Stimulated activated CD4-positive, alpha-beta T cell treated with anti-CD3 and anti-CD28 coated beads, Interleukin-1b, Interleukin-23, amount 100 ng/mL, for 4 hours (primary cell): ENCODE measurements around the gene TMEM14A.
A peak's percentile ranks its signal among the peaks of the same experiment; 100 is the strongest.
"Not testable (repeated sequence)": the region's sequence is repeated elsewhere in the genome, so short reads cannot be mapped to it uniquely, and the experiment has no call there.

Source experiments
- DNase-seq, 2 donors: peaks; one replicate each; pipeline ENCODE4 v3.0.0-alpha.2; 2020; ENCODE audit warnings: low read depth in 2 of 2

The TMEM14A gene

DNA sequence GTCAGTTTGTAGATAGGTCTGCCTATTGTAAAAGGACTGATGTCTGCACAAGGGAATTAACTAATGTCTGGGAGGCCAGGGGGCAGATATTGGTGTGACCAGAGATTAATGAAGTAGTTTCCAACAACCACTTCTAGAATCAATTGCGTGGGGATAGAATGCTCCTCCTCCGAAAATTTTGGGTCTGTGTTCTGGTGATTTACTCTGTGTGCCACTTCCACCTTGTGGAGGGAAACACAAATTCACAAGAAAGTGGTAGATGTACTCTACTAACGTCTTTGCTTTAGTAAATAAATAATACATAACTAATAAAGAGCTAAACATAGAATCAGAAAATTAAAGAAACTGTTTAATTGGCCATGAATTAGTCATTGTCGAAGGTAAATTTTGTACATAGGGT is 25.5 kb downstream of the TMEM14A start:
- no peak for DNase-seq

DNA sequence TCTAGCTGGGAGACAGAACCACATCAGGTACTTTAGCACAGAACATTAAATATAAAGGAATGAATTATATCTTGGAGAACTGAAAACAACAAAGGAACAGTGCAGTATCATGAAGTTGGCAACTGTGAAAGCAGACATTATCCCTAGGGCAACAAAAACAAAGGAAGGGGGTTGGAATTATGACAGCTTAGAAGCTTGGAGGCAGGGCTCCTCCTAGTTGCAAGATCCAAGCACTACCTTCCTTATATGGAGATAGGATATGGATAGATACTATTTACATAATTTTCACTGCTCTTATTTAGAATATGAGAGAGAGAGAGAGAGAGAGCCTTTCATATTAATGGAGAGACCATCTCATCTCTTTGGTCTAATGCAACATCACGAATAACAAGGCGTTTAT is 27.0 kb downstream of the TMEM14A start:
- DNase-seq = no peak

DNA sequence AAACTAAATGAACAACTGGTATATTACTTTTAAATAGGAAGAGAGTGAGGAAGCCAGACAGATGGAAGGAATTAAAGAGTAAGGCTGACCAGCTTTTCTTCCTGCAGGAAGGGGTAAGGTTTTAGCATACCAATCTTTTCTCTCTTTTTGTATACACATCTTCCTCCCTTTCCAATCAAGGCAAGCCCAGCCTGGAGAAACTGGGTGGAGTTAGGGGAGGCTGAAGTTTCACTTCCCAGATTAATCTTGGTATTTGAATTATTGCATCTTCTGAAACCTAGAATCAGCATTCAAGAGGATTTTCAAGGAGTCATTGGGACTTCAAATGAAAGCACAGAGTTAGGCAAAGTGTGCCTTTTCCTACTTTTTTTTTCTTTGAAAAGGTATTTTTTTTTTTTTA is 33.1 kb downstream of the TMEM14A start:
- DNase-seq = no peak

DNA sequence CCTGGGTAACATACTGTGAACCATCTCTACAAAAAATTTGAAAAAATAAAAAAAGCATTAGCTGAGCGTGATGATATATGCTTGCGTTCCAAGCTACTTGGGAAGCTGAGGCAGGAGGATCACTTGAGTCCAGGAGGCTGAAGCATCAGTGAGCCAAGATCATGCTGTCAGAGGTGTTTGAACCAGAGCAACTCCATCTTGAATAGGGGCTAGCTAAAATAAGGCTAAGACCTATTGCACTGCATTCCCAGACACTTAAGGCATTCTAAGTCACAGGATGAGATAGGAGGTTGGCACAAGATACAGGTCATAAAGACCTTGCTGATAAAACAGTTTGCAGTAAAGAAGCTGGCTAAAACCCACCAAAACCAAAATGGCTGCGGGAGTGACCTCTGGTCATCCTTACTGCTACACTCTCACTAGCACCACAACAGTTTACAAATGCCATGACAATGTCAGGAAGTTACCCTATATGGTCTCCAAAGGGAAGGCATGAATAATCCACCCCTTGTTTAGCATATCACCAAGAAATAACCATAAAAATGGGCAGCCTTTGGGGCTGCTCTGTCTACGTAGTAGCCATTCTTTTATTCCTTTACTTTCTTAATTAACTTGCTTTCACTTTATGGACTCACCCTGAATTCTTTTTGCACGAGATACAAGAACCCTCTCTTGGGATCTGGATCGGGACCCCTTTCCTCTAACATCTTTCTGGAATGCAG is 34.0 kb downstream of the TMEM14A start:
- DNase-seq = not testable (repeated sequence)

DNA sequence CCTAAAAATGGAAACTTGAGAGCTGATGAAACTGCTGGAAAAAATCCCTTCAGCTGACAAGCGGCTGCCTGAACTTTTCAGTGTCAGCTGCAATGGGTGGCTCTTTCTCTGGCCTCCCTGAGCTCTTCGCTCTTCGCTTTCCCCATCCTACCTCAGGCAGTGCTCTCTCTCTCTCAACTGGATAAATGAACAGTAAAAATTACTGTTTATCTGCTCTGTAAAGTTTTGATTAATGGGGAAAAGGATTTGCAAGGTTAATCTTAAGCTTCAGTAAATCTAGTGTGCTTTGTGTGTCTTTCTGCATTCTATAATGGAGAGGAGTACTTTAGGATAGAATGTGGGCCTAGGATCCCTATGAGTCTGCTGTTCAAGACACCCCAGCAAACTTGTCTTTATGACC is 35.1 kb downstream of the TMEM14A start:
- DNase-seq = no peak

DNA sequence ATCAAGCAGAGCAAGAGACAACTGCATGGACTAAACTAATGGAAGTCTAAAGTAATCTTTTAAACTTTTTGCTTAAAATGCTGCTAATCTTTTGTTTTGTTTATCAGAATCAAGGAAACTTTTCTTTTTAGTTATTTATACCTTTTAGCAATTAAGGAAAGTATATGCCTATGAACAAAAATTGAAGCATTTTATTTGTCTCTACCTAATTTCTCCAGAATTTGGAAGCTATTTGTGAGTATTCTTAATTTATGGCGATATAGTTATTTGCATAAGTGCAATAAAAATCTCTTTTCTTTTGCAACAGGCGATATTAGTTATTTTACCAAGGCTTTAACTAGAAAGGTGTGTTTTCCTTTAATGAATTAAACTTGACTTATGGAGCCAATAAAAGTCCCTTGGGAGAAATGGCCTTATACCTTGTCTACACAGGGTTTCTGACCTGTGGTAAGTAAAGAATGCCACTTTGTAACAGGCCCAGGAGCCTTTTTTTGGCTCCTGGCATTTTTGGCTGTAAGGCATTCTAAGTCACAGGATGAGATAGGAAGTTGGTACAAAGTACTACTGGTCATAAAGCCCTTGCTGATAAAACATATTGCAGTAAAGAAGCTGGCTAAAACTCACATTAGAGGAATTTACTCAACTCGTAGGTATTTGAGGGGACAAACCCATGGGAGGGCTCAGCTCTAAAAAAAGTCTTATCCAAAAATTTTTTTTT is 37.2 kb downstream of the TMEM14A start:
- no peak for DNase-seq

DNA sequence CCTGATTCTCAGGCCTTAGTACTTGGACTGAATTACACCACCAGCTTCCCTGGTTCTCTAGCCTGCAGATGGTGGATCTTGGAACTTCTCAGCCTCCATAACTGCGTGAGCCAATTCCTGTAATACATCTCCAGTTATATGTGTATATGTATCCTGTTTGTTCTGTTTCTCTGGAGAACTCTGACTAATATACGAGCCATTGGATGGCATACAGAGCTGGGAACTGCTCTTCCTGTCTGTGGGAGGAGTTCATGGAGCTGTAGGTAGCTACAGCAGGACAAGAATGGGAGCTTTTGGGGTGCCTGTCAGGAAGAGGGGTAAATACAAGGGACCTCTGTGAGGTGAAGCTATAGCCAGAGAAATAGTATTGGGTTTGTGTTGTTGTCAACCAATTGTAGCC is 41.2 kb downstream of the TMEM14A start:
- no peak for DNase-seq

DNA sequence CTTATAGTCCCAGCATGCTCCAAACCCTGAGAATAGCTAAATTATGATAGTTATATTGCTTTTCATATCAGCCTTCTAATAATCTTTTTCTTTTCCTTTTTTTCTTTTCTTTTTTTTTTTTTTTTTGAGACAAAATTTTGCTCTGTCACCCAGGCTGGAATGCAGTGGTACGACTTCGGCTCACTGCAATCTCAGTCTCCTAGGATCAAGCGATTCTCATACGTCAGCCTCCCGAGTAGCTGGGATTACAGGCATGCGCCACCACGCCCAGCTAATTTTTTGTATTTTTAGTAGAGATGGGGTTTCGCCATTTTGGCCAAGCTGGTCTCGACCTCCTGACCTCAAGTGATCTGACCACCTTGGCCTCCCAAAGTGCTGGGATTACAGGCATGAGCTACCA is 43.8 kb downstream of the TMEM14A start:
- DNase-seq = not testable (repeated sequence)

DNA sequence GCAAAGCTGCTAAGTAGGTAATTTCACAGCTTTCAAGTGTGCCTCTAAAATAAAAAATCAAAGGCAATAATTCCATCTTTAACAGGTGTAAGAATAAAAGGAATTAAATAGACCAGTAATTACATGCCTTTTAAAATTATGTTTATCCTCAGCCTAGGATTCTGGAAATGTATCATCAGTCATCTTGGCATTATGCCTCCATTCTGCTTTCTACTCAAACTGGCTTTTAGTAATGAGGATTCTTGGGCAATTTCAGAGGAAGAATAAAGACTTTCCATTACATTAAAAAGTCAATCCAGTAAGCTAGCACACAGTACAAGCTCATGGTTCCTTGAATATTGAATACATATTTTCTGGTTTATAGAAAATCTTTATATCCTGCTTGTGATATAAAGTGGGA is 47.6 kb downstream of the TMEM14A start:
- DNase-seq = no peak

DNA sequence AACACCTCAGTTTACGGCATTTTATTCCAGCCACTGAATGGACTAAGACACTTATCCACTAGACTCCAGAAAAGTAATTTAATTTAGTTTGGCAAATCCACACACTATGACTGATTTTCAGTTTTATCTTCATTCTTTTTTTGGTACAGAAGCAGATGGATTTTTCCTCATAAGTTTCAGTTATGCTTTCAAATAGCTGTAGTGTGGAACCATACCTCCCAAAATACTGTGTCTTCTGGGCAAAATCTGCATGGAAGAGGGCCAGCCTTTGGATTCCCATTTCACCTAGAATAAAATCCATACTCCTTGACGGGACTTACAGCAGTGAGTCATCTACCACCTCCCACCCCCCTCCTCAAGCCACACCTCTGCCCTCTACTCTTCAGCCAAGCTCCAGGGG is 49.4 kb downstream of the TMEM14A start:
- no peak for DNase-seq

DNA sequence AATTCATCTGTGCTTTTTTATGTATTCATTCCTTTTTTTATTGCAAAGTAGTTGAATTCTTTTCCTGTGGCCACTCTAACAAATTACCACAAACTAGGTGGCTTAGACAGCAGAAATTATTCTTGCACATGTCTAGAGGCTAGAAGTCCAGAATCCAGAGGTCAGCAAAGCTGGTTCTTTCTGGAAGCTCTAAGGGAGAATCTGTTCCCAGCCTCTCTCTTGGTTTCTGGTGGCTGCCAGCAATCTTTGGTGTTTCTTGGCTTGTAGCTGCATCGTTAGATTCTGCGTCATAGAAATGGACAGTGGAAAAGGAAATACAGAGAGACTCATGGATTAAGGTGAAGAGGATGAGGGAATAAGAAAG is 53.1 kb downstream of the TMEM14A start:
- no peak for DNase-seq

DNA sequence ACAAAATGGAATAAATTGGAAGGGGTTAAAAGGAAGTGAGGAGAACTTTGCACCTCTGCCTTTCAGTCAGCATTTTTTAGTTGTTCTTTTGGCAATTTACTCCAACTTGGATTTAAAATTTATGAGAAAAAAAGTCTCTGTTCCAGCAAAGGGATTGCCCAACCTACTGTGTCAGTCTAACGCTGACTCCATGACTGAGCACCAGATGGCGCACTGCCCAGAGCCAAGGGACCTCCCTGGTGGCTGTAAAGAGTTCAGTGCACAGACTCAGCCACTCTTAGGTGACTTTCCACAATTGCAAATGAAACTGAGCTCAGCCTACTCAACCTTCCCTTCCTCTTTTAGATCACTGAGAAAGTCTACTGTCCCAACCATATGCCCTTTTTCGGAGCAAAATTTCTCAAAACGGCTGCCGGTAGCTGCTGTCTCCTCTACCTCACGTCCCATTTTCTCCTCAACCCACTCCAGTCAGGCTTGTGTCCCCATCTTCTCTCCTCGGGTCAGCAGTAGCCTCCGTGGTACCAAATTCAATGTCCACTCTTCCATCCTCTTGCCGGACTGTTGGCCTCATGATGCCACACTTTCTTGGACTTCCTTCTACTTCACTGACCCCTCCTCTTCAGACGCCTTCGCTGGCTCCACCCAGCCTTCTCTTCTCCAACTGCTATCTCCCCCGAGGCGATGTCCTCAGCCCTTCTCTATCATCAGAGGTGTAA is 53.7 kb downstream of the TMEM14A start:
- peak; percentile 23 to 39 for DNase-seq

DNA sequence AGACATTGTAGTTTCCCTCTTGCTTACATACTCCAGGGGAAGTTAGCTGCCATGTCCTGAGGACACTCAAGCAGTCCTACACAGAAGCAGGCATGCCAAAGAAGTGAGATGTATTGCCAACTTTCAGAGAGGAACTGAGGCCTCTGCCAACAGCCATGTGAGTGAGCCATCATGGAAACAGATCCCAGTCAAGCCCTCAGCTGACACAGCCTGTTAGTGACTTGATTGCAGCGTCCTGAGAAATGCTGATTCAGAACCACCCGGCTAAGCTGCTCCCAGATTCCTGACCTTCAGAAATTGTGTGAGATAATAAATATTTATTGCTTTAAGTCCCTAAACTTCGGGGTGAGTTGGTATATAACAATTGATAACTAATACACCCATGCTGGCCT is 54.2 kb downstream of the TMEM14A start:
- DNase-seq = no peak

DNA sequence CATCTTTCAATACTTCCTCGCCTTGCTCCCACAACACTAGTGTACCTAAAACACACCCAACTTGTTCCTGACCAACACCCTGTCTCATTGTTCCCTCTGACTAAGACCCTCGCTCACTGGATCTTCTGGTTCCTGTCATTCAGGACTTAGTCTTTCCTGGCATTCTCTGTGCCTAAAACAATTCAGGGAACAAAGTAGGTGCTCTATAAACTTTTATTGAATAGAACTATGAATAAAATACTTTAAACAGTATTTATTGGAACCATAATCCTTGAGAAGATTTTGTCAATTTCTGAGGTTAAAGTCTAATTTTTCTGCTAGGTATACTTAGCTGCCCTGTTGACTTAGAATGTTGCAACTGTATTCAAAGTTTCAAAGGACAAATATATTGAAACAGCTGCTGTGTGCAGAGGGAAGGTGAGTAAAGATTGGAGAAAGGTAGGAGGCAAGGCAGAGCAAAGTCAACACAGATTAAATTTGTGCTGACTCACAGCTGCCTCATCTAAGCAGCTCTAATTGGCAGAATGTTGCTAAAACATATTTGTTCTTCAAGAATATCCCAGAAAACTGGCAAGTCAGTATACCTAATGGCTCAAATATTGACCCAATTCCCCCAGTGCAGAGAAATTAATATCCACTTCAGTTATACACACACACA is 54.8 kb downstream of the TMEM14A start:
- no peak for DNase-seq

DNA sequence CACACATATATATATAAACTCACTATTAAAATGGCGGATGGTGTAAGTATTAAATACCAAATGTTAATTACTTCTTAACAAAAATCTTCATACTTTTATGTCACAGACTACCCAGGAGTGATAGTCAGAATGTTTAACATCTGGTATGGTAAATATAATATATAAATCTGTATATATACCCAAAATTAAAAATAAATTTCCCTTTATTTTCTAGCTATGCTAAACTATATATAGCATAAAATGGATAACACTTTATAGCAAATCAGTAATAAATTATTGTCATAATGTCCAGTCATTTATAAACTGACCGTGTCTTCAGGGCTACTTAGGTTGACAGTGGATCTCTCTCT is 55.3 kb downstream of the TMEM14A start:
- DNase-seq = no peak

DNA sequence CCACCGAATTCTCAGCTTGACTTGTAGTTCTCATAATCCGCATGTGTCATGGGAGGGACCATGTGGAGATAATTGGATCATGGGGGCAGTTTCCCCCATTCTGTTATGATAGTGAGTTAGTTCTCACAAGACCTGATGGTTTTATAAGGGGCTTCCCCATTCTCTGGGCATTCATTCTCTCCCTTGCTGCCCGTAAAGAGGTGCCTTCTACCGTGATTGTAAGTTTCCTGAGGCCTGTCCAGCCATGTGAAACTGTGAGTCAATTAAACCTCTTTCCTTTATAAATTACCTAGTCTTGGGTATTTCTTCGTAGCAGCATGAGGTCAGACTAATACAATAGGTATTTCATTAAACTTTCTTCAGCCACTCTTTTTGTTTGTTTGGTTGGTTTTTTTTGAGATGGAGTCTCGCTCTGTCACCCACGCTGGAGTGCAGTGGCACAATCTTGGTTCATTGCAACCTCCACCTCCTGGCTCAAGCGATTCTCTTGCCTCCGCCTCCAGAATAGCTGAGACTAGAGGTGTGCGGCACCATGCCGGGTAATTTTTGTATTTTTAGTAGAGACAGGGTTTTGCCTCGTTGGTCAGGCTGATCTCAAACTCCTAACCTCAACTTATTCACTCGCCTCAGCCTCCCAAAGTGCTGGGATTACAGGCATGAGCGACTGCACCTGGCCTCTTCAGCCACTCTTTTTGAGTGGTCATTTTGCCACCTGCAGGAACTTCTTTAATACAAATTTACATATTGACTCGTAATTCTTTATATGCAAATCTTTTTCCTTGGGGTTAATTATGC is 56.0 kb downstream of the TMEM14A start:
- no peak for DNase-seq

DNA sequence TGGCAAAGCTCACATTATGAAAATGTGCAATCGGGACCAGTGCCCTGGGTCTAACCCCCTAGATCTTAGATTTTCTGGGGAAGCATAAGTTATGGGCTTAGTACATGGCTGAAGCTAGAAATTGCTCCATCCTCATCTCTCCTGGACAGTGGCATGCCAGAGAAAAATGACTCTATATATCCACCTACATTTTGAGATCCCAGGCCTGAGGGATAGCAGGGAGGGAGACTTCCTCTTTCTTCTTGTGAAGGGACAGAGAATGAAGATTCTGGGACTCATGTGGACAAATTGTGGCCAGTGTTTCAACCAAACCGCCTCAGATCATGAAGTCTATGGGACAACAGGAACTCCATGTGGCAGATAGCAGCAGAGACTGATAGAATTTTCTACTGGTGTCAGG is 57.0 kb downstream of the TMEM14A start:
- no peak for DNase-seq

DNA sequence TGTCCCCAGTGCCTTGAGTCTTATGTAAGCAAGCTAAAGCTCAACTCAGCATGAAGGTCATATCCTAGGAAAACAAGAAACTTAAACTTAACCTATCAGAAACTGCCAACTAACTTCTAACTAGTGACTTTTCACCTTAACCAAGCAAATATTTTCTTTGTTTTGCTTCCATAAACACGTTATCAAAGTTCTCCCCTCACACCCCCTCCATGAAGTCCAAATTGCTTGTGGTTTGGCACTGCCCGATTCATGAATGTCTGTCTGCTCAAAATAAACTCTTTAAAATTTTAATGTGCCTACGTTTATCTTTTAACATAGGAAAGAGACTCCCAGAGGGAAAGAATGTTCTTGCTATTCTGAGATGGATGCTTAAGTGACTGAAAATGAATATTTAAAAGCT is 57.5 kb downstream of the TMEM14A start:
- DNase-seq = no peak

DNA sequence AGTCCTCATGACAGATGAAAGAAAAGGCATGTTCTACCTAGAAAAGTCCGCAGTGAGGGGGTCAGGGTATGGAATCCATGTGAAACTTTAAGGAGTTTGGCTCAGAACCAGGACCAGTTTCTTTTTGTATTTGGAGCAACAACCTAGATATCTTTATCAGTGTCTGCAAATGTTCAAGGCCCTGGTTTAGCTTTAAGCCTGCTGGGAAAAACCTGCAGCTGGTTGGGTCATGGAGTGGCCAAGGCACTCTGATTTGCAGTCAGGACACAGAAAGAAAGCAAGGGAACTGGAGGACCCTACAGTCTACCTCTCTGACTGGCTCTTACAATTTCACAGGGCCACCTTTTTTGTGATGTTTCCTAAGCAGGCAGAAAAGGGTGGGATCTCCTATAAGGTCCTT is 58.7 kb downstream of the TMEM14A start:
- no peak for DNase-seq

DNA sequence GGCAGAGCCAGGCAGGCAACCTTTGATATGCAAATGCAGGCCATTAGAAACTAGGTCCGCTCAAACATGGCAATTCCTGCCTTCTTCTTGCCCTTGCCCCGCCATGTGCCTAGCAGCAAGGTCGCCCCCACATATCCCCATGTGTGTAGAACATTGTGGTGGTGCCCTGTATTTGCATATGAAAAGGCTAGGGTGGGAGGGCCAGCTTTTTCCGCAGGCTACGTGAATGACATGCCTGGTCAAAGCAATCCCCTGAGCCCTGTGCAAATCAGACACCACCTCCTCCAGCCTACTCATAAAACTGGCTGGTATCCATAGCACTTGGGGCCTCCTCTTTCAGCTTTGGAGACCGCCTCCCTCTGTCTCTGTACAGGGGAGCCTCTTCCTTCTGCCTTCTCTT is 60.8 kb downstream of the TMEM14A start:
- DNase-seq = no peak

DNA sequence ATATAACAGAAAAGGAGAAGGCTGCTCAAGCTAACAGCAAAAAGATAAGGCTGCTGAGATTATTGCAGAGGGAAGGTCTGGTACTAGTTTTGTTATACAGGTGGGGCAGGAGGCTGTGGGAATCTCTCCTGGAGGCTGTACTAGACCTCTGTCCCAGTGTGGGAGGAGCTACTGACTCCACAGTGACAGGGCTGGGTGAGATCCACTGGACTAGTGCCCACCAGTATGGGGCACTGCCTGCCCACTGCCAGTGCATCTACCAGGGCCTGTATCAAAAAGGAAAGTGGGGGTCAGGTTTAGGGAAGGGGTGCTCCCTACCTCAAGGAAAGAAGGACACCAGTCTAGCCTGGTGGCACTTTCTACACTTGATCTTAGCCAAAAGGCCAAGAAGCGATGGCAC is 62.3 kb downstream of the TMEM14A start:
- DNase-seq = no peak

DNA sequence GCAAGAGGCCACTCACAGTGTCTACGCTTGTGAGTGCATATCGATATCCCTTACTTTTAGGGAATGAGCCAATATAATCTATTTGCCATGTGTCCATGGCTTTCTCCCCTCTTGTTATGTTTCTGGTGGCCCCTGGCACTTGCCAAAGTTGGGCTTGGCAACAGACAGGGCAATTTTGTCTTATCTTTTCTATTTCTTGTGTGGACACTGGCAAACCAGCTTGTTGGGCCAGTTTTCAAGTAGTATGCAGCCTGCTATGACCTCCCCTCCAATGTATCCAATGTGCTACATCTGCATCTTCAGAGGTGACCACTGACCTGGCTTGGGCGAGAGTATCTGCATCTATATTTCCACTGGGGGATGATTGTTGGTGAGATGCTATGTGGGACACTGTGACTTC is 63.2 kb downstream of the TMEM14A start:
- DNase-seq = no peak
